Measurements from ENCODE around the gene SPATA31A5.
"Not testable (repeated sequence)": the region's sequence is repeated elsewhere in the genome, so short reads cannot be mapped to it uniquely, and the experiment has no call there.

SPATA31A5 gene

GRCh38 chr9:60914107-60914506, at the start of gene SPATA31A5:
Gene SPATA31A5 (plus strand): TSS chr9:60914407. CDS start chr9:60914436, 29 bp downstream.
- DNase-seq, result not testable (repeated sequence)

GRCh38 chr9:60962990-60963350, 48.8 kb downstream of the SPATA31A5 start:
- DNase-seq, result not testable (repeated sequence)

DNA sequence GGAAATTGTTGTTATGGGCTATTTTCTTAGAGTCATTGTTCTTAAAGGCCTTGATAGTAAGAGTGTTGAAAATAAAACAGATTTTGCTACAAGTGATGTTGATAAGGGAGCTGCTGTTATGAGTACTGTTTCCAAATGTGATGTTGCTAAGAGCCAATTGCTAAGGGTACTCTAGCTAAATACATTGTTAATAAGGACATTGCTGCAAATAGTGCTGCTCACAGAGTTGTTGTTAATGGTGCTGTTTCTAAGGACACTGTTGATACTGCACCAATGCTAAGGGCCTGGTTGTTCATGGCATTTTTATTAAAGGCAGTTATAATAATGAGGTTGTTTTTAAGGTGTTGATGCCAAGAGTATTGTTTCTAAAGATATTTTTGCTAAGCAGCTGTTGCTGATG, 52.2 kb downstream of the SPATA31A5 start:
- not testable (repeated sequence) for DNase-seq
